Measurements from ENCODE around the gene SNX1. TPM values are rescaled to one million over a fixed set of nuclear protein-coding genes. Genes with fewer than 3 reads are reported as not detected.

SNX1 gene
- total RNA-seq, 1 experiment from 2014 or later, result 94.5 TPM

DNA sequence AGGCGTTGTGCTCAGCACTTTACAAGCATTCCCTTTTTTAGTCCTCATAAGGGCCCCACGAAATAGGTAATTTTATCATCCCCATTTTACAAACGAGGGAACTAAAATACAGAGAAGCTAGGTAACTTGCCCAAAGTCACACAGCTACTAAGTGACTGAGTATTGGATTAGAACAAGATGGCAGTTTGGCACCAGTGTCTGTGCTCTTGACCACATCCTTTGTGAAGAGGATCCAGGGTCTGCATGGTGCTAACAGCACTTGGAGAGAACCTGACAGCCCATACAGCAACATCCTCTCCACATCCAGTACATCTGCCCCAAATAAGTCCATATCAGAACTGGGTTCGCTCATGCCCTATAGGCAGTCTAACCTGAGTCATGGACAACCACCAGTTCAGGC, 27.6 kb upstream of the SNX1 start:
- Histone ChIP-seq H3K4me3 (ENCODE audit: low read depth, low read length, poor library complexity, severe bottlenecking) (no peak overlapping the region), H3K4me1 (ENCODE audit: insufficient read depth, low read length, poor library complexity, severe bottlenecking) (no peaks in the 10 kb centered on the region), H3K27ac (ENCODE audit: low read depth, low read length, poor library complexity, severe bottlenecking) (no peak overlapping the region), H3K36me3 (ENCODE audit: insufficient read depth, low read length, poor library complexity, severe bottlenecking) (no peaks in the 10 kb centered on the region), H3K9me3 (ENCODE audit: low read depth, low read length, poor library complexity, severe bottlenecking) (no peaks in the 10 kb centered on the region), H3K27me3 (replicated peaks; ENCODE audit: insufficient read depth, low read depth, low read length, poor library complexity) (no peaks in the 10 kb centered on the region)
- ChIA-PET POLR2A (ENCODE audit: low non-redundant PET) (no interaction called here), CTCF (interaction anchor here (1.0 to 1.7 kb wide), 4 partner anchors 22 to 601 kb away, joined by 3 to 30 read pairs (median 12); partner anchors contain the start of gene DAPK2)
- DNase-seq (ENCODE audit: low spot score), result no peak
- BruUV-seq (replicated peaks), result no TSS peak
- TF ChIP-seq, protein P1, sequence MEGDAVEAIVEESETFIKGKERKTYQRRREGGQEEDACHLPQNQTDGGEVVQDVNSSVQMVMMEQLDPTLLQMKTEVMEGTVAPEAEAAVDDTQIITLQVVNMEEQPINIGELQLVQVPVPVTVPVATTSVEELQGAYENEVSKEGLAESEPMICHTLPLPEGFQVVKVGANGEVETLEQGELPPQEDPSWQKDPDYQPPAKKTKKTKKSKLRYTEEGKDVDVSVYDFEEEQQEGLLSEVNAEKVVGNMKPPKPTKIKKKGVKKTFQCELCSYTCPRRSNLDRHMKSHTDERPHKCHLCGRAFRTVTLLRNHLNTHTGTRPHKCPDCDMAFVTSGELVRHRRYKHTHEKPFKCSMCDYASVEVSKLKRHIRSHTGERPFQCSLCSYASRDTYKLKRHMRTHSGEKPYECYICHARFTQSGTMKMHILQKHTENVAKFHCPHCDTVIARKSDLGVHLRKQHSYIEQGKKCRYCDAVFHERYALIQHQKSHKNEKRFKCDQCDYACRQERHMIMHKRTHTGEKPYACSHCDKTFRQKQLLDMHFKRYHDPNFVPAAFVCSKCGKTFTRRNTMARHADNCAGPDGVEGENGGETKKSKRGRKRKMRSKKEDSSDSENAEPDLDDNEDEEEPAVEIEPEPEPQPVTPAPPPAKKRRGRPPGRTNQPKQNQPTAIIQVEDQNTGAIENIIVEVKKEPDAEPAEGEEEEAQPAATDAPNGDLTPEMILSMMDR (conservative IDR thresholded peaks at IDR 0.05; ENCODE audit: low read depth, low read length), result no peak
- TF ChIP-seq EZH2 (IDR thresholded peaks at IDR 0.05; ENCODE audit: borderline replicate concordance, low read depth, low read length, poor library complexity, severe bottlenecking), result no peak
- intact Hi-C loops (cut with micrococcal nuclease; ENCODE audit: unreplicated experiment), result loop anchor here (5.0 to 10.0 kb wide), 2 partner anchors 173 to 661 kb away; no protein-coding TSS in a partner anchor

DNA sequence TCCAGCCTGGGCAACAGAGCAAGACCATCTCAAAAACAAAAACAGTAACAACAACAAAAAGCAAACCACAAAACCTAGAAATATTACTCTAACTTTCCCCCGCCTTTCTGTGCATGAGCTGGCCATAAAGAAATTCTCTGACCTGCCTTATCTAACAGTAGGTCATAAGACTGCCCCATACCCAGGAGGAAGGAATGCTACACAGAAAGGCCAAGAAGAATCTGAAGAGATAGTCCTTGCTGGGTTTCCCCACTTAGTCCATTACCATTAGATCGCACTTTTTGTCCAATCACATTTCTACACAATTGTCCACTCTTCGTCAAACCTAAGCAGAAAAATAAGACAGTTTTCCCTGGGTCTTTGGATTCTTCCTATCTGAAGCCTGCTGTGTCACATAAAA, 25.7 kb upstream of the SNX1 start:
- CTCF ChIA-PET, result interaction anchor here (1.1 kb wide), 1 partner anchor 318 kb away, joined by 4 read pairs; no protein-coding TSS in a partner anchor
- H3K4me3 ChIP-seq (ENCODE audit: low read depth, low read length, poor library complexity, severe bottlenecking), result no peak overlapping the region
- intact Hi-C loops (cut with micrococcal nuclease; ENCODE audit: unreplicated experiment), result loop anchor here (2.0 kb wide), 1 partner anchor 339 kb away; no protein-coding TSS in a partner anchor
- DNase-seq (ENCODE audit: low spot score), result no peak
- no peaks in the 10 kb centered on the region for H3K36me3 ChIP-seq (ENCODE audit: insufficient read depth, low read length, poor library complexity, severe bottlenecking)
- no peak overlapping the region for H3K27ac ChIP-seq (ENCODE audit: low read depth, low read length, poor library complexity, severe bottlenecking)
- TF ChIP-seq, protein P1 (conservative IDR thresholded peaks at IDR 0.05; ENCODE audit: low read depth, low read length), result no peak
- TF ChIP-seq EZH2 (IDR thresholded peaks at IDR 0.05; ENCODE audit: borderline replicate concordance, low read depth, low read length, poor library complexity, severe bottlenecking), result no peak
- no peaks in the 10 kb centered on the region for H3K4me1 ChIP-seq (ENCODE audit: insufficient read depth, low read length, poor library complexity, severe bottlenecking)
- POLR2A ChIA-PET (ENCODE audit: low non-redundant PET), result interaction anchor here (0.6 kb wide), 1 partner anchor 563 kb away, joined by 3 read pairs; no protein-coding TSS in a partner anchor
- BruUV-seq (replicated peaks), result no TSS peak
- no peaks in the 10 kb centered on the region for H3K9me3 ChIP-seq (ENCODE audit: low read depth, low read length, poor library complexity, severe bottlenecking)
- H3K27me3 ChIP-seq (replicated peaks; ENCODE audit: insufficient read depth, low read depth, low read length, poor library complexity), result no peaks in the 10 kb centered on the region

DNA sequence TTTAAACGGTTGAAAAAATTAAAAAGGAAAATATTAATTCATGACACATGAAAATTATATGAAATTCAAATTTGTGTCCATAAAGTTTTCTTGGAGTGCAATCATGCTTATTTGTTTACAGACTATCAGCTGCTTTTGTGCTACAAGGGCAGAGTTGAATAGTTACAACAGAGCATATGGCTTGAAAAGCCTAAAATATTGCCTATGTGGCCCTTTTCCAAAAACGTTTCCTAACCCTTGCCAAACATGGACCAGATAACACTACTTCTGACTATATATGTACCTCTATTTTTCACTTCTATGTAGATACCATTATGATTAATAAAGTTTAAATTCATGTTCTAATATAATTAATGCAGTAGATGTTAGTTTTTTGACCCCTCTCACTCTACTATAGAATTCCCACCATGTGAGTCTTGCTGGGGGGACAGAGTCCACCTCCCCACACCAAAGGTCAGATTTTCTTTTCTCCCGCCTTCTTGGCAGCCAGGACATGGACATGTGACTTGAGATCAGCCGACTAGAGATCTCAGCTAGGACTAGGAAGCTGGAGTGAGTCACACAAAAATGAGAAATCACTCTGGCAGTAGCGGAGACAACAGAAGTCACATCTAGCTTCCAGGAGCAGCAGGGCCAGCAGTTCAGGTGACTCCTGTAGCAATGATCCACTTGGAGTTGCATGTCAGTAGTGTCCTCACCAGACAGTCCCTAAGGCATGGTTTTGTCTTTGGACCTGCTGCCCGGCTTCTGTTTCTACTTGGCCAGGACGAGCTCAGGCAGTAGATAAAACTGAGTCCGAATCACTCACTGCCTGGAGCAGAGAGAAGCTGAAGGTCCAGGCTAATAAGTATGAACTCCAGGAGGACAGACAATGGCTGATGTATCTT, 24.6 kb upstream of the SNX1 start:
- no peak for DNase-seq (ENCODE audit: low spot score)
- intact Hi-C loops (cut with micrococcal nuclease; ENCODE audit: unreplicated experiment), result loop anchor here (2.0 kb wide), 1 partner anchor 340 kb away; no protein-coding TSS in a partner anchor
- no TSS peak for BruUV-seq (replicated peaks)

More for the DNA sequence above, 24.6 kb upstream of the SNX1 start:
- TF ChIP-seq, protein P1 (conservative IDR thresholded peaks at IDR 0.05; ENCODE audit: low read depth, low read length), result no peak
- TF ChIP-seq EZH2 (IDR thresholded peaks at IDR 0.05; ENCODE audit: borderline replicate concordance, low read depth, low read length, poor library complexity, severe bottlenecking), result no peak
- H3K27me3 ChIP-seq (replicated peaks; ENCODE audit: insufficient read depth, low read depth, low read length, poor library complexity), result no peaks in the 10 kb centered on the region
- H3K4me1 ChIP-seq (ENCODE audit: insufficient read depth, low read length, poor library complexity, severe bottlenecking), result no peaks in the 10 kb centered on the region
- CTCF ChIA-PET, result no interaction called here
- no peak overlapping the region for H3K4me3 ChIP-seq (ENCODE audit: low read depth, low read length, poor library complexity, severe bottlenecking)
- POLR2A ChIA-PET (ENCODE audit: low non-redundant PET), result interaction anchor here (0.5 kb wide), 1 partner anchor 84 kb away, joined by 3 read pairs; no protein-coding TSS in a partner anchor
- no peaks in the 10 kb centered on the region for H3K36me3 ChIP-seq (ENCODE audit: insufficient read depth, low read length, poor library complexity, severe bottlenecking)
- H3K9me3 ChIP-seq (ENCODE audit: low read depth, low read length, poor library complexity, severe bottlenecking), result no peaks in the 10 kb centered on the region
- no peak overlapping the region for H3K27ac ChIP-seq (ENCODE audit: low read depth, low read length, poor library complexity, severe bottlenecking)

Data from A673 (cell line).